HG02970 (cell line): ENCODE data around the gene CEP162.
"Not testable (repeated sequence)": the region's sequence is repeated elsewhere in the genome, so short reads cannot be mapped to it uniquely, and the experiment has no call there.

ENCODE experiments used
- ATAC-seq: cut with Tn5 transposase; IDR thresholded peaks from one replicate; pipeline ENCODE4 v1.9.1; 2021; ENCODE audit warnings: mild to moderate bottlenecking, moderate library complexity, moderate number of reproducible peaks; ENCODE audit not compliant: unreplicated experiment, low FRiP score

The CEP162 gene

DNA sequence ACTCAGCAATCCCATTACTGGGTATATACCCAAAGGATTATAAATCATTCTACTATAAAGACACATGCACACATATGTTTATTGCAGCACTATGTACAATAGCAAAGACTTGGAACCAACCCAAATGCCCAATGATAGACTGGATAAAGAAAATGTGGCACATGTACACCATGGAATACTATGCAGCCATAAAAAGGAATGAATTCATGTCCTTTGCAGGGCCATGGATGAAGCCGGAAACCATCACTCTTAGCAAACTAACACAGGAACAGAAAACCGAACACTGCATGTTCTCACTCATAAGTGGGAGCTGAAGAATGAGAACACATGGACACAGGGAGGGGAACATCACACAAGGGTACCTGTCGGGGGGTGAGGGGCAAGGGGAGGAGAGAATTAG lies 63.1 kb downstream of the CEP162 start:
- ATAC-seq: not testable (repeated sequence)

DNA sequence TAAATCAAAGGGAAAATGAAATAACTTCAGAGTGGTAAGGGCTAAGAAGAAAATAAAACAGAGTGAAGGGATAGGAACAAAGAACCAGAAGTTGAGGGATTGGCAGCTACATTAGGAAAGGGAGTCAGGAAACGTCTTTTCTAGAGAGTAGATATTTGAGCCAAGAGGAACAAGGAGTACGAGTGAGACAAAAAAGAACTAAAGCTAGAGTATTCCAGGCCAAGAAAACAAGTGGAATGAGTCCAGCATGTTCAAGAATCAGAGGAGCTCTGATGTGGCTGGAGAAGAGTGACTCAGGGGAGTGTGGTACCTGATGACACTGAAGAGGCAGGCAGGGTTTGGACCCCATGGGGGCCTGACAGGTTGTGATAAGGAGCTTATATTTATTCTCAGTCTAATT lies 66.3 kb downstream of the CEP162 start:
- ATAC-seq: no peak

DNA sequence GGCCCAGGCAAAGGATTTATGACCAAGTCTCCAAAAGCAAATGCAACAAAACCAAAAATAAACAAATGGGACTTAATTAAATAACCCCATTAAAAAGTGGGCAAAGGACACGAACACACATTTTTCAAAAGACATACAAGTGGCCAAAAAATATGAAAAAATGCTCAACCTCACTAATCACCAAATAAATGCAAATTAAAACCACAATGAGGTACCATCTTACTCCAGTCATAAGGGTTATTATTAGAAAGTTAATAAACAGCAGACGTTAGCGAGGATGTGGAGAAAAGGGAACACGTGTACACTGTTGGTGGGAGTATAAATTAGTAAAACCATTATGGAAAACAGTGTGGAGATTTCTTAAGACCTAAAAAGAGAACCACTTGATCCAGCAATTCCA lies 71.1 kb downstream of the CEP162 start:
- ATAC-seq: no peak

DNA sequence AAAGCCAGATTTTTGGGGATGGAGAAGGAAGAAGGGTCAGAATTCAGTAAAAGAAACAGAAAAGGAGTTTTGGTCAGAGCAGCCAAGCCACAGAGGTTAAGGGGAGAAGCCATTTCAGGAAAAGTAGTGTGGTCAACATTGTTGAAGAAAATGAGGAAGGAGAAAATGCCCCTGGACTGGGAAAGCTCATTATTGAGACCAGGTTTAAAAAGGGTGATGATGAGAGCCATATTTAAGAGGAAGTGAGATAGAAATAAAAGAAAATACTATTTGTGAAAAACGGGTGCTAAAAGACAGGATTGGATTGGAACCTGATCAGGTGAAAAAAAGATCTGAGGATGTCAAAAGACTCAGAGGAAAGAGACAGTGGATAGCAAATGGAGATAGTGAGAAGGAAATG lies 75.8 kb downstream of the CEP162 start:
- ATAC-seq: no peak

DNA sequence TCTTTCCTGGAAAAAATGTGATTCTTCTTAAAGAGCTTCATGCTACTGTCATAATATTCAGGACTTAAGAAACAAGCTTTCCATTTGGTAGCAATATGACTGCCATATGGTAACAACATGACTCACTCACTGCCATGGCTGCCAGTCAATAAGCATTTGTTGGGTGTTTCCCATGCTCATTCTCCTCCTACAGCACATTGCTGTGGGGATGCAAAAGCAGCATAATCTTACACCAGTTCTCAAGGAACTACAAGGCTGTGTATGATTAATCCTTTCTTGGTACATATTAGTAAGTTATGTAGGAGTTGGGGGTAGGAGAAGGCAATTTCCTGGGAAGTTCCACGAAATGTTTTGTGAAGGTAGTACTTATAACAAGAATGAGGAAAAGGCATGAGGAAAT lies 76.7 kb downstream of the CEP162 start:
- no peak for ATAC-seq

DNA sequence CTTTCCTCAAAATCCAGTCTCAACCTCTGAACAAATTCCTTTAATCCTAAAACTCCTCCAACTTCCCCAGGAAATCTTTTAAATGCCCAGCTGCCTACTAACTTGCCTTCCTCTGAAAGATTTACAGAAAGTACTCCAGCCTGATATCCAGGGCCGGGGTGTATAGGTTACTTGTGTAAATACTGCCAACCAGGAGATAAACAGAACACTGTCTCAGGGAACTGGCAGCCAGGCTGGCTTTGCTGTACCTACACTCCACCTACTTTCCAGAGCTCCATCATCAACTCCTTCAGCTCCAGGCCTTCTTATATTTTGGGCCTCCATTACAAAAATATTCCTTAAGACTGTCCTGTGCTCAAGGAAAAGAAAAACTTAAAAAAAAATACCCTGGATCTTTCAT lies 85.9 kb downstream of the CEP162 start:
- ATAC-seq: no peak

DNA sequence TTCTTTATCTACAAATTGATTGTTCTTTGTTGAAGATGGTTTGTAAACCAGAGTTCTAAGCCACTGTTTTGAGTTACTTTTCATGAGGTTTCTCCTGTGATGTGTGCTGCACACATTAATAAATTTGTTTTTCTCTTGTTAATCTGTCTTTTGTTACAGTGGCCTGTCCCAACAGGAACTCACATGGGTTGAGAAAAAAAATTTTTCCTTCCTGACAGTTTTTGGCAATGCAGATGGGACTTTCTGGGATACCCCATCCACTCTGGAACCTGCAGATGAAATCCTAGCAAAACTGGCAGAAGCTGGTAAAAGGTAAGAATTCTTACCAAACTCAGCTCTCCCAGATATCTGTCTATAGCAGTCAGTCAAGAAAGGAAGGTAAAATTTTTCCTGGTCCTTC lies 88.1 kb downstream of the CEP162 start:
- no peak for ATAC-seq

DNA sequence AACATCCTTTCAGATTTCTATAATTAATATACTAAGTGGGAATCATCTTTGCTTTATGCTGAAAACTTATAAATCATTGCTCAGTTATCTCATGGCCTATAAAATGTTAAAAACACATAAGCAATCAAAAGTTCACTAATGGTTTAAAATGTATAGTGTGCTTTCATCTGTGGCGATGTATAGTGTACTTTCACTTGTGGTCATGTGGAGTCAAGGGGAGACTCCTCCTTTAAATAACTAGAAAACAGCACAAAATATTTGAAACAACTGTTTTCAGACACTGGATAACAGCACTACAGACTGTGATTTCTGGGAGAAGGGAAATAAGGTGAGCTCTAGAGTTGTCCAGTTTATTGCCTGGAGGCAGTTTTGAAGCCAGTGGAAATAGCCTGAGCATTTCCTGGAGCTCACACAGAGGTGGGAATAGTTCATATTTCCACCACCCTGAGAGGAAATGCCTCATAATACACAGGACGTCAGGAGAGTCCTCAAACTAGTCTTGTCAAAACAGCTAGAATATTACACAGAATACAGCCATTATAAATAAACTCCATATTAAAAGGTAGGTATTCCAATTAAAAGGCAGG lies 89.4 kb downstream of the CEP162 start:
- ATAC-seq: no peak

DNA sequence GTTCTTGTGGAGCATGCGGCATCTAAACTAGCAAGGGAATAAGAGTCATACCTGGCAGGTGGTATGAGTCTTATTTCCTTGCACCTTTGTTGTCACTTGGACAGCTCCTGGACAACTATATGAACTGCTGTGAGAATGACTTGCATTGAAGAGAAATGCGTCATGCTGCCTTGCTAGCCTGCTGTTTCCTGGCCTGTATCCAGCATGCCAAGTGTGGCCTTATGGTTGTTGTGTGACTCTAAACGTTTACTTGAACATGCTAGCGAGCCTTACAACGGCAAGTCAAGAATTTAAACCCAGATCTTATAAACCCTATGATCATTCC lies 90.4 kb downstream of the CEP162 start:
- no peak for ATAC-seq

DNA sequence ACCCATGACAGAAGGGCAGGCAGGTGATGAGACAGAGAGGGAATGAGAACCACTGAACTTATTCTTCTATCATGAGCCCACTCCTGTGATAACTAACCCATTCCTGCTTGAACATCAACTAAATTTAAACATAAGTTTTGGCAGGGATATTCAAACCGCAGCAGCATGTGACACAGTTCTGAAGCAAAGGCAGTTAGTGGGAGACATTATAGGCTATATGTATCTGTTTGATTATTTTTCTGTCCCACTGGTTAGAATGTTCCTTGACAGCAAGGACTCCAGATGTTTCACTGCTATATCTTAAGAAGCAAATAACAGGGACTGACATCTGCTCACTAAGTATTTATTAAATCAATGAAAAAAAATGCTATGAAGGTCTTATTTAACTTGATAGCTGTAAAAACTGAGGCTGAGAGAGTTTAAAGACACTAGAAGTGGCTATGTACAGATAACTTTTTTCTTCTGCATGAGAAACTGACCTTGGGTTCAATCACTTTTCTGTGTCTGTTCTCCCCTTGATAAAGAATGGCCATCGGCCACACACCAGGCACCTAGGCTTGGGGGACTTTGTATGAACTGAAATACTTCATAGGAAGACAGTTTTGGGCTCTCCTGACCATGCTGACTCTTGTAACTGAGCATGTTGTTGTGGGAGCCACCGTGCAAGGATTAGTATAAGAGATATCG lies 90.9 kb downstream of the CEP162 start:
- ATAC-seq: no peak

DNA sequence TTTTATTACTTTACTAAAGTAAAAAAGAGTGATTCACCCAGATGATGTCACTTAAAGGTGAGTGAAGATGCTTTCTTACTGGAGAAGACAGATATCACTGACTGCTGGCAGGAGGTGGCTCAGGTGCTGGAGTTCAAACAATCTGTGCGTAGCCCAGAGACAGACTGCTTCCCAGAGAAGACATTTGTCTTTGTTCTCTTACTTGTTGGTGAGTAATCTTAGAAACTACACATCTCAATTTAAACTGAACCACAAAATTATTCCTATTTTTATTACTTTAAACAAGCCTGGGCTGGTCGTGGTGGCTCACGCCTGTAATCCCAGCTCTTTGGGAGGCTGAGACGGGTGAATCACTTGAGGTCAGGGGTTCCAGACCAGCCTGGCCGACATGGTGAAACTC lies 92.2 kb downstream of the CEP162 start:
- ATAC-seq: no peak

DNA sequence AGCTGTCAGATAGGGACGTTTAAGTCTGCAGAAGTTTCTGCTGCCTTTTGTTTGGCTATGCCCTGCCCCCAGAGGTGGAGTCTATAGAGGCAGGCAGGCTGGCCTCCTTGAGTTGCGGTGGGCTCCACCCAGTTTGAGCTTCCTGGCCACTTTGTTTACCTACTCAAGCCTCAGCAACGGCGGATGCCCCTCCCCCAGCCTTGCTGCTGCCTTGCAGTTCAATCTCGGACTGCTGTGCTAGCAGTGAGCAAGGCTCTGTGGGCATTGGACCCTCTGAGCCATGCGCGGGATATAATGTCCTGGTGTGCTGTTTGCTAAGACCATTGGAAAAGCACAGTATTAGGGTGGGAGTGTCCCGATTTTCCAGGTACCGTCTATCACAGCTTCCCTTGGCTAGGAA lies 94.1 kb downstream of the CEP162 start:
- not testable (repeated sequence) for ATAC-seq

DNA sequence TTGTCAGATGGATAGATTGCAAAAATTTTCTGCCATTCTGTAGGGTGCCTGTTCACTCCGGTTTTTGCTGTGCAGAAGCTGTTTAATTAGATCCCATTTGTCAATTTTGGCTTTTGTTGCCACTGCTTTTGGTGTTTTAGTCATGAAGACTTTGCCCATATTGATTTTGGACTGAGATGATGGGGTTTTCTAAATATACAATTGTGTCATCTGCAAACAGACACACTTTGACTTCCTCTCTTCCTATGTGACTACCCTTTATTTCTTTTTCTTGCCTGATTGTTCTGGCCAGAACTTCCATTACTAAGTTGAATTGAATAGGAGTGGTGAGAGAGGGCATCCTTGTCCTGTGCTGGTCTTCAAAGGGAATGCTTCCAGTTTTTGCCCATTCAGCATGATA lies 97.9 kb downstream of the CEP162 start:
- not testable (repeated sequence) for ATAC-seq

DNA sequence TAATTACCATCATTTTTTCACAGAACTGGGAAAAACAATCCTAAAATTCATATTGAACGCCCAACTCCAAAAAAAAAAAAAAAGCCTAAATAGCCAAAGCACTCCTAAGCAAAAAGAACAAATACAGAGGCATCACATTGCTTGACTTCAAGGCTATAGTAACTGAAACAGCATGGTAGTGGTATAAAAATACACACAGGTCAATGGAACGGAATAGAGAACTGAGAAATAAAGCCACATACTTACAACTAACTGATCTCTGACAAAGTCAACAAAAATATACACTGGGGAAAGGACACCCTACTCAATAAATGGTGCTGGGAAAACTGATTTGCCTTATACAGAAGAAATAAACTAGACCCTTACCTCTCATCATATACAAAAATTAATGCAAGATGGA lies 104.3 kb downstream of the CEP162 start:
- no peak for ATAC-seq

DNA sequence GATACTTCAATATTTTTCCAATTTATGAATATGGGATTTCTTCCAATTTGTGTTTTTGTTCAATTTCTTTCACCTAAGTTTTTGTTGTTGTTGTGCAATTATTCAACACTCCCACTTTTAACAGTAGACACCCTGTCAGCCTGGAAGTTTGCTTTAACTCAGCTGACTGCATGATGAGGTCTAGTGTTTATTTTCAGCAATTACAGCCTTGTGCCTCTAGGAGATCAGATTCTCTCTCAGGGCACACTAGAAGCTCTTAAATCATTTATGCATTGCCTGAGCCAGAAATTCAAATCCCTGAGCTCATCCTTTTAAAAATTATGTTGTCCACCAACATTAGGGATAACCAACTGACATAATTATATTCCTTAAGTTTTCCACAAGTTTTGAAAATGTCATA lies 108.2 kb downstream of the CEP162 start:
- no peak for ATAC-seq

DNA sequence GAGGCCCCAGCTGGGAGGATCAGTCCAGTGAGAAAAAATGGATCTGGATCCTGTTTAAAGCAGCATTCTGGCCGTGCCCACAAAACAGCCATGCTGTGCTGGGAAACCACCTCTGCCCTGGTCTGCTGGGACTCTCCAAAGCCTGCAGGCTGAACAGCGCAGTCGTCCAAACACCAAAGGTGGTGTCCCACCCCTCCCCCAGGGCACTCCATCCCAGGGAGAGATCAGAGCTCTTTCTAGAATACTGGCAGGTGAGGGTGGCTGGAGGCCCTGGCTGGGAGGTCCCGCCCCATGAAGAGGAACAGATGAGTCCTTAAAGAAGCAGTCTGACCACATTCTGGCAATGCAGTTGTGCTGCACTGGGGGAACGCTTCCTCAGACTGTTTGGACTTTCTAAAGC lies 109.3 kb downstream of the CEP162 start:
- no peak for ATAC-seq

DNA sequence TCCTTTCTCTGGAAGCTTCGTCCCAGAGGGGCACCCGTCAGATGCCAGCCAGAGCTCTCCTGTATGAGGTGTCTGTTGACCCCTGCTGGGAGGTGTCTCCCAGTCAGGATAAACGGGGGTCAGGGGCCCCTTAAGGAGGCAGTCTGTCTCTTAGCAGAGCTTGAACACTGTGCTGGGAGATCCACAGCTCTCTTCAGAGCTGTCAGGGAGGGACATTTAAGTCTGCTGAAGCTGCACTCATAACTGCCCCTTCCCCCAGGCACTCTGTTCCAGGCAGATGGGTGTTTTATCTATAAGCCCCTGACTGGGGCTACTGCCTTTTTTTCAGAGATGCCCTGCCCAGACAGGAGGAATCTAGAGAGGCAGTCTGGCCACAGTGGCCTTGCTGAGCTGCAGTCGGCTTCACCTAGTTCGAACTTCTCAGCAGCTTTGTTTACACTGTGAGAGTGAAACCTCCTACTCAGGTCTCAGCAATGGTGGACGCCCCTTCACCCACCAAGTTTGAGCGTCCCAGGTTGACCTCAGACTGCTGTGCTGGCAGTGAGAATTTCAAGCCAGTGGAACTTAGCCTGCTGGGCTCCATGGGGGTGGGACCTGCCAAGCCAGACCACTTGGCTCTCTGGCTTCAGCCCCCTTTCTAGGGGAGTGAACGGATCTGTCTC lies 112.4 kb downstream of the CEP162 start:
- ATAC-seq: not testable (repeated sequence)

DNA sequence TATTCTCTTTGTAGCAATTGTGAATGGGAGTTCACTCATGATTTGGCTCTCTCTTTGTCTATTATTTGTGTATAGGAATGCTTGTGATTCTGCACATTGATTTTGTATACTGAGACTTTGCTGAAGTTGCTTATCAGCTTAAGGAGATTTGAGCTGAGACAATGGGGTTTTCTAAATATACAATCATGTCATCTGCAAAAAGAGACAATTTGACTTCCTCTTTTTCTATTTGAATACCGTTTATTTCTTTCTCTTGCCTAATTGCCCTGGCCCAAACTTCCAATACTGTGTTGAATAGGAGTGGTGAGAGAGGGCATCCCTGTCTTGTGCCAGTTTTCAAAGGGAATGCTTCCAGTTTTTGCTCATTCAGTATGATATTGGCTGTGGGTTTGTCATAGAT lies 116.1 kb downstream of the CEP162 start:
- not testable (repeated sequence) for ATAC-seq

DNA sequence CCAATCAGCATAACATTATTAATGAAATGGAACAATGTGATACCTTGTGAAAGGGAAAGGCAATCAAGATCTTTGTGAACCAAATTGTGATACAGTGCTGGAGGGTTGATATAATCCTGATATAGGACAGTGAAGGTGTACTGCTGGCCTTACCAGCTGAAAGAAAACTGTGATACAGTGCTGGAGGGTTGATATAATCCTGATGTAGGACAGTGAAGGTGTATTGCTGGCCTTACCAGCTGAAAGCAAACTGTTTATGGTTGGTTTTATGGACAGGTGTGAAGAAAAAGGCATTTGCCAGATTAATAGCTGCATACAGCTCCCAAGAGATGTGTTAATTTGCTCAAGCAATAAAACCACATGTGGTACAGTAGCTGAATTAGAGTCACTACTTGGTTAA lies 119.9 kb downstream of the CEP162 start:
- no peak for ATAC-seq

DNA sequence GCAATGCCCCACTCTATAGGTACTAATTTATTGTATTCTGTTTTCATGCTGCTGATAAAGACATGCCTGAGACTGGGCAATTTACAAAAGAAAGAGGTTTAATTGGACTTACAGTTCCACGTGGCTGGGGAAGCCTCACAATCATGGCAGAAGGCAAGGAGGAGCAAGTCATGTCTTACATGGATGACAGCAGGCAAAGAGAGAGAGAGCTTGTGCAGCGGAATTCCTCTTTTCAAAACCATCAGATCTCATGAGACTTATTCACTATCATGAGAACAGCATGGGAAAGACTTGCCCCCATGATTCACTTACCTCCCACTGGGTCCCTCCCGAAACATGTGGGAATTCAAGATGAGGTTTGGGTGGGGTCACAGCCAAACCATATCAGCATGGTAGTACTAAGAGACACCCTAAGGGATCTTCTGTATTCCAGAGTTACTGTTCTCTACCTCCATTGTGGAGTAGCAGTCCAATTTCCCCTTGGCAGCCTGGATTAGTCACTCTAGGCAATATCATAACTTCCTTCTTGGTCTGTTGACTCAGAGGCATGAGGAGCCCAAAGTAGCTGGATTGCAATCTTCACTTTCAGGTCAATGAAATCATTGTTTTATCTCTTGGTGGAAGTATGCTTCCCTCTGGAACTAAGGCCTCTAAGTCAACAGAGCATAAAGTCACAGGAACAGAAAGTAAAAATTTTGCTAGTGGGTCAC lies 122.1 kb downstream of the CEP162 start:
- not testable (repeated sequence) for ATAC-seq

DNA sequence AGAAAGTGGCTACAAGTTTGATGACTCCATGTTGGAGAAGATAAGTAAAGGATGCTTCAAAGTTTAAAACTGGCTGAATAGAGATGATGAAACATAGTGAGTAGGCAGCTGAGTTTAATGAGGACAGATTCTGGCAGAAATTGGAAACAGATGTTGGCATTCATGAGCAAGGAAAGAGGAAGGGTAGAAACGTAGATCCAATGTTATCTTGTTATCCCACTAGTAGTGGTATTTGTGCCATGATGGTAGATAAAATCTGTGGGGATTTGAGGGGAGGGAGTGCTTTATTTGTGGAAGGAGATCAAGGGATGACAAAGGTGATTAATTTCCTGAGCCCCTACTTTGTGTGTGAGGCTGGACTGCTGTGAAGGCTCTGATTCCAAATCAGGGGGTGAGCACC lies 124.4 kb downstream of the CEP162 start:
- no peak for ATAC-seq

DNA sequence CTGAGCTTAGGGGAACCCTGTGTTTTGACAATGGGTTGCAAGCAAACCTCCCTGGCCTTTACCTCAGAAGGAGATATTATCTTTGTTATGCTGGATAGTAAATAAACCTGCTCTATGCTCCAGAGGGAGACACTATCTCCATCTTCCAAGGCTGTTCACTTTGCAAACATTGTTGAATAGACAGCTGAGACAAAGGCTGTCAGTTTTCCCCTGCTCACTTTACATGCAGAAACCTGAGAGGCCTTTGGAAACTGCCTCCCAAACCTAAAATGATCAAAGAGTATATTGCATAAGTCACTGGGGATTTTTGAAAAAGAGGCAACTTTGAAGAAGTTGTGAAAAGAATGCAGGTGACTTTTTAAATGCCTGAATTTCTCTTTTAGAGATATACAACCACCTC lies 132.3 kb downstream of the CEP162 start:
- ATAC-seq: no peak
